GM18526 (cell line): ENCODE results near the gene RAPGEF5.

Experiments used
- POLR2A ChIP-seq: IDR thresholded peaks from 3 replicates; pipeline ENCODE4 v1.6.1; 2011; ENCODE audit not compliant: insufficient read length; ENCODE audit errors: extremely low read depth

The RAPGEF5 gene

GRCh38 chr7:22159341-22159740 is 197.6 kb downstream of the RAPGEF5 start:
- TF ChIP-seq POLR2A: no peak

GRCh38 chr7:22157552-22157951 is 199.4 kb downstream of the RAPGEF5 start:
- TF ChIP-seq POLR2A: no peak

DNA sequence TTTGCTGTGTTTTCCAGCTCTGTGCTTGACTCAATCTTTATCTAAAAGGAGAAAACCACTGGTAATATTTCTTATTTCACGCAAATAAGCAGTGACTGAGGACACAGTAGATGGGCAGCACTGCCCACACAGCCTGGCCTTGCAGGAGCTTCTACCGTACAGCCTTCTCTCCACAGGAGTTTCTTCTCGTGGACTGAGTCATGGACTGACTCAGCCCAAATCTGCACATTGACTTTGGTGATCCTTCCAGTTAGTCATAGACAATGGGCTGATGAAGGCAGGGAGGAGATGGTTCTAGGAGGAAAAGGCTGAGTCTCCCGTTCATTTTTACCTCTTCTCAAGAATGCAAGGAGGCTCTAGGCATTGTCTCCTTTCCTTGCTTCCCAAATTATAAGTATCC is 200.7 kb downstream of the RAPGEF5 start:
- no peak for TF ChIP-seq POLR2A

DNA sequence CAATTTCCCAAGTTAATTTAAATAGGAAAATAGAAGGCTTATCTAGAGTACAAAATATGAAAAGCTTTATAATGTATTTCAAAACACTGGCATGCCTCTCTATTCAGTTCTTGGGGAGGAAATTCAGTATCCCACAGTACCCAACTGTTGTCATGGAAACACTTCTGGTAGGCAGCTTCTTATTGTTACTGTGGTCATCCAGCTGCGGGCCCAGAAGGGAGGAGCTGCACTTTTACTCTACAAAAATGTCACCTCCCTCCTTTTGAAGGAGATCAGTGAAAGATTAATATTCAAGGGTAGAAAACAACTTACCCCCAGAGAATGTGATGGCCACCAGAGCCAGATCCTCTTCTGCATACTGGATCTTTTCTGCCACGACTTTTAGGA is 202.8 kb downstream of the RAPGEF5 start:
- no peak for TF ChIP-seq POLR2A

DNA sequence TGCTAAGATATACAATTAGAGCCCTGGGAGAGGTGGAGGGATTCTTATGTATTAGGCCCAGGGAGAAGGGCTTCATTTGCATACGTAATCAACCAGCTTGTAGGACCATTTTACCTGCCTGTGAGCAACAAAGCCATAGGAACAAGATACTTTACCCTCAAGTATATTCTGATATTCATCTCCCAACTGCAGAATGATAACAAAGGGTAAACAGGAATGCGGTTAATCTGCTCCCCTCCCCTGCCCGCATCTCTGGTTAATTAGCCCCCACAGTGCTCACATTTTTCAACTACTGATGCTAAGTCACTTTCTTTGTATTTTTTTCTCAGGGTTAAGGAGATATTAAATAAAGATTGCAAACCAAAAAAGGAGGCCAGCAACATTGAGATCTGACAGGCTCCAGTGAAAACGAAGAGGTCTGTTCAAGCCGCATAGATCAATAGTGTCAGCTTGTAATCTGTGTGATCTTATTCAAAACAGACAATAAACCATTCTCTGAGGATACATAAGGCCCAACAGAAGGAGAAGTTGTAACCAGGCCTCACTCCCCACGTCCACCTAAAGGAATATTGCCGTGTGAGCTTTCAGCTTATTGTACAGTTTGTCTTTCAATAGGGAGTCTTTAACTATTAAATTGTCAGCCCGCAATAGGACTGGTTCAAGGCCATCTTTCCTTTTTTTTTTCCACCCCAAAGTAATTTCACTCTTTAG is 203.4 kb downstream of the RAPGEF5 start:
- TF ChIP-seq POLR2A: no peak

DNA sequence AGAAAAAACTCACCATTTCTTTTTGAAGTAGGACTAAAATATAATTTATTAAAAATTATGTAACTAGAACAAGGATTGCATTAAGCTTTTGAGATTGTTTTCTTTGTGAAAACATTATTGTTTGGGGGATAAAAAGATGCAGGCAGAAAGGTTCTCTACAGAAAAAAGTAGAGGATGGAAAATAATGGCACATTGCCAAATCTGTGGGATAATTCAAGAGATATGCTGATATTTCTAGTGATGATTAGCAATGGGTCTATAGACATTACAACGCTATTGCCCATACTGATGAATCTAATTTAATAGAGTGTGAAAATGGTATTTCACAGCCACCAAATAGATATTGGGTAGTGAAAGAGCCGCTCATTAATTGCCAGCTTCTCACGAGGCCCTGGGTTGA is 204.3 kb downstream of the RAPGEF5 start:
- TF ChIP-seq POLR2A: no peak

- TF ChIP-seq POLR2A: no peak
These were observed 205.1 kb downstream of the RAPGEF5 start for GRCh38 chr7:22151901-22152300.

- TF ChIP-seq POLR2A: no peak
These were observed 206.7 kb downstream of the RAPGEF5 start for GRCh38 chr7:22150221-22150620.

- no peak for TF ChIP-seq POLR2A
These were observed 209.1 kb downstream of the RAPGEF5 start for GRCh38 chr7:22147868-22148267.

DNA sequence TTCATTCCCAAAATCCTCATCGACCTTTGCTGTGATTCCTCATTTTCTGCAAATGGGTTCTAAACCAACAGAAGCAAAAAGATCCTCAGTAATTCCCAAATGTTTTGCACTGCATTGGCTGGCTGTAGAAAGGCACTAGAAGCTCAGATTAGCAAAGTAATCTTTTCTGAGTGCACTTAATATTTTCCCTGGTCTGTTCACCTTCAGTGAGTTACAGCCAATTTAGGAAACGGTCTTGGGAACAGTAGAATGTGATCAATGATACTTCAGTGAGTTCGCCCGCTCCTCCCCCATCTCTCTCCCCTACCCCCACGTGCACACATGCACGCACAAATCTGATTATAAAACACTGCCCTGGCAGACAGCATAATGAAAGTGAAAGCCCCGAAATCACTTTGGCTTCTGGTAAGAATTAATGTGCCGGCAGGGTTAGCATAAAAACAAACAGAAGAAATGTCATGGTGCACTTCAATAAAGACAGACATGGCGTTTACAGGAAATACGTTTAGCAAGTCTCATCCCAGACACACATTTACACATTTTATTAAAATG is 209.9 kb downstream of the RAPGEF5 start:
- no peak for TF ChIP-seq POLR2A

GRCh38 chr7:22144950-22145349 is 212.0 kb downstream of the RAPGEF5 start:
- TF ChIP-seq POLR2A: no peak

DNA sequence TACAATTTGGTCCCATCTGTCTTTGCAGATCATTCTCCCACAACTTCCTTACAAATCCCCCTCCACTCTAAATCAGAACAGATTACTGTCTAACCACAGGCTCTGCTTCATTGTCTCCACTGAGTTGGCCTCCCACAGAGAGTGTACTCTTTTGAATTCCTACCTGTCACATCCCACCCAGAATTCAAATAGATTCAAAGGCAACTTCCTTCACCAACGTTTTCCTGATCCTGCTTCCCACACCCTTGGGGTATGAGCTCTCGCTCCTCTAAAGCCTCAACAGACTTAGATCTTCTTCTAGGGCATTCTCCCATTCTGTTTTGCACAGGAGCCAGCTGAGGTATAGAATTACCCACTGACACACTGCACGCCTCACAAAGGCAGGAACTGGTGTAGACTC is 213.5 kb downstream of the RAPGEF5 start:
- TF ChIP-seq POLR2A: no peak

- TF ChIP-seq POLR2A: no peak
These were observed 214.4 kb downstream of the RAPGEF5 start for GRCh38 chr7:22142572-22142971.

DNA sequence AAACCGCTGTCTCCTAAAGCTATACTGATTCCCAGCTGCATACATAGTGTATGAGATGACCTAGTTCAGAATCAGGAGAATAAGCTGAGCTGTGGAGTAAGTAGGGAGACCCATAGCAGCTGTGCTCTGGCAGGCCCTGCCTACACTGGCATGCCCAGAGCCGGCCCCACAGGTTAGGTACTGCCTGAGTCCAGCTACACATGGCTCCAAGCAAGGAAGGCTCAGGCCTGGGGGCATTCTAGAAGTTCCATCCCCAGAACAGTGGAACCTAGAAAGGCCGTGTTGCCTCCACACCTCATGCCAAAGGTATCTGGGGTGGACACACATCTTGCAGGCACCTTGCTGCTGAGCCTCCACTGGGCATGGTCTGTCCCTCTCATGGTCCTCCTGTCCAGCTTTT is 215.6 kb downstream of the RAPGEF5 start:
- TF ChIP-seq POLR2A: no peak

- TF ChIP-seq POLR2A: no peak
These were observed 216.4 kb downstream of the RAPGEF5 start for GRCh38 chr7:22140578-22140977.

- TF ChIP-seq POLR2A: no peak
These were observed 218.1 kb downstream of the RAPGEF5 start for GRCh38 chr7:22138886-22139285.

DNA sequence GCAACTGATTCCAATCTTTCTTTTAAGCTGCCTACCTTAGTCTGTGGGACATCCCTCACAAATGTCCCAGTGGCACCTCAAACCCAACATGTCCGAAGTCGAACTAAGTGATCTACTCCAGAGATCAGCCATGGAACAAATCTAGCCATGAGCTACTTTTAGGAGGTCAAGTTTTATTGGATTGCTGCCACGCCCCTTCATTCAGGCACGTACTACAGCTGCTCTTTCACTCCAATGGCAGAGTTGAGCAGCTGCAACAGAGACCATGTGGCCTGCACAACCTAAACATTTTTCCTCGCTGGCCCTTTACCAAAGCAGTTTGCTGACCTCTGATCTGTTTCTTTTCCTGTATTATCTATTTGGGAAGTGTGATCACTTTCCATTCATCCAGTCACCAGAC is 218.8 kb downstream of the RAPGEF5 start:
- TF ChIP-seq POLR2A: no peak

DNA sequence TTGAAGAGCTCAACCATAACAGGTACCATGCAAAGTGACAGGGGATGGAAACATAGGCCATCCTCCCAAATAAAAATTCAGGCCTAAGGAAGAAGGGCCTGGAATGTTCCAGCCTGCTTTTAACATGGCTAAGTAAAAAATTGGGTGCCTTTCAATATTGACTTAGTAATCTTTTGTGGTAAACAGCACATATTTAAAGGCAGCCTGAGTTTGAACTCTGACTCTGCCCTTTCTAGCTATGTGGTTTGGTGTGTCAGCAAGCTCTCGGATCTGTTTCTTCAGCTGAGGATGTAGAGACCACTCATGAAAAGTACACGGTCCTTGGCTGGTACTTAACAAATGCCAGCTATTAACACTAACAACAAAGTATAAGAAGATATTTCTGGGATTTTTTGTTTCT is 219.5 kb downstream of the RAPGEF5 start:
- no peak for TF ChIP-seq POLR2A

- no peak for TF ChIP-seq POLR2A
These were observed 219.9 kb downstream of the RAPGEF5 start for GRCh38 chr7:22137026-22137425.
